Measurements from ENCODE around the gene ERGIC2. TPM values are rescaled to one million over a fixed set of nuclear protein-coding genes. Genes with fewer than 3 reads are reported as not detected.

The ERGIC2 gene
- total and polyA plus RNA-seq, 10 of the 15 experiments (the other 5 are each of a cell fraction or from before 2014, with no cell fraction given), result 26.1 to 181 (median 83.9) TPM

- TF ChIP-seq, protein P1, sequence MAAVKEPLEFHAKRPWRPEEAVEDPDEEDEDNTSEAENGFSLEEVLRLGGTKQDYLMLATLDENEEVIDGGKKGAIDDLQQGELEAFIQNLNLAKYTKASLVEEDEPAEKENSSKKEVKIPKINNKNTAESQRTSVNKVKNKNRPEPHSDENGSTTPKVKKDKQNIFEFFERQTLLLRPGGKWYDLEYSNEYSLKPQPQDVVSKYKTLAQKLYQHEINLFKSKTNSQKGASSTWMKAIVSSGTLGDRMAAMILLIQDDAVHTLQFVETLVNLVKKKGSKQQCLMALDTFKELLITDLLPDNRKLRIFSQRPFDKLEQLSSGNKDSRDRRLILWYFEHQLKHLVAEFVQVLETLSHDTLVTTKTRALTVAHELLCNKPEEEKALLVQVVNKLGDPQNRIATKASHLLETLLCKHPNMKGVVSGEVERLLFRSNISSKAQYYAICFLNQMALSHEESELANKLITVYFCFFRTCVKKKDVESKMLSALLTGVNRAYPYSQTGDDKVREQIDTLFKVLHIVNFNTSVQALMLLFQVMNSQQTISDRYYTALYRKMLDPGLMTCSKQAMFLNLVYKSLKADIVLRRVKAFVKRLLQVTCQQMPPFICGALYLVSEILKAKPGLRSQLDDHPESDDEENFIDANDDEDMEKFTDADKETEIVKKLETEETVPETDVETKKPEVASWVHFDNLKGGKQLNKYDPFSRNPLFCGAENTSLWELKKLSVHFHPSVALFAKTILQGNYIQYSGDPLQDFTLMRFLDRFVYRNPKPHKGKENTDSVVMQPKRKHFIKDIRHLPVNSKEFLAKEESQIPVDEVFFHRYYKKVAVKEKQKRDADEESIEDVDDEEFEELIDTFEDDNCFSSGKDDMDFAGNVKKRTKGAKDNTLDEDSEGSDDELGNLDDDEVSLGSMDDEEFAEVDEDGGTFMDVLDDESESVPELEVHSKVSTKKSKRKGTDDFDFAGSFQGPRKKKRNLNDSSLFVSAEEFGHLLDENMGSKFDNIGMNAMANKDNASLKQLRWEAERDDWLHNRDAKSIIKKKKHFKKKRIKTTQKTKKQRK (IDR thresholded peaks at IDR 0.05; ENCODE audit: low read depth, low read length), result no peak
- TF ChIP-seq GABPA (IDR thresholded peaks at IDR 0.05; ENCODE audit: low read depth) (0 out of 2 replicates have a peak, but pooled peaks have one; percentile 15), CTCF (IDR thresholded peaks at IDR 0.05 in 2 of 3, conservative IDR thresholded peaks at IDR 0.05 in 1 of 3; ENCODE audit: control insufficient read depth in 2 of 3, extremely low read depth in 1 of 3, insufficient read depth in 1 of 3, low read depth in 3 of 3, low read length in 3 of 3) (no peak), SMC3 (IDR thresholded peaks at IDR 0.05; ENCODE audit: borderline replicate concordance, low read length) (no peak), ZBED1 (IDR thresholded peaks at IDR 0.05; ENCODE audit: borderline replicate concordance) (peak; percentile 89), ZNF384 (IDR thresholded peaks at IDR 0.05; ENCODE audit: borderline replicate concordance, low read depth, low read length) (no peak), STAT3 (IDR thresholded peaks at IDR 0.05; ENCODE audit: low read depth, low read length) (no peak)
- TF ChIP-seq, protein P2, sequence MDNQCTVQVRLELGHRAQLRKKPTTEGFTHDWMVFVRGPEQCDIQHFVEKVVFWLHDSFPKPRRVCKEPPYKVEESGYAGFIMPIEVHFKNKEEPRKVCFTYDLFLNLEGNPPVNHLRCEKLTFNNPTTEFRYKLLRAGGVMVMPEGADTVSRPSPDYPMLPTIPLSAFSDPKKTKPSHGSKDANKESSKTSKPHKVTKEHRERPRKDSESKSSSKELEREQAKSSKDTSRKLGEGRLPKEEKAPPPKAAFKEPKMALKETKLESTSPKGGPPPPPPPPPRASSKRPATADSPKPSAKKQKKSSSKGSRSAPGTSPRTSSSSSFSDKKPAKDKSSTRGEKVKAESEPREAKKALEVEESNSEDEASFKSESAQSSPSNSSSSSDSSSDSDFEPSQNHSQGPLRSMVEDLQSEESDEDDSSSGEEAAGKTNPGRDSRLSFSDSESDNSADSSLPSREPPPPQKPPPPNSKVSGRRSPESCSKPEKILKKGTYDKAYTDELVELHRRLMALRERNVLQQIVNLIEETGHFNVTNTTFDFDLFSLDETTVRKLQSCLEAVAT (IDR thresholded peaks at IDR 0.05), result no peak
- TF ChIP-seq, protein P3, sequence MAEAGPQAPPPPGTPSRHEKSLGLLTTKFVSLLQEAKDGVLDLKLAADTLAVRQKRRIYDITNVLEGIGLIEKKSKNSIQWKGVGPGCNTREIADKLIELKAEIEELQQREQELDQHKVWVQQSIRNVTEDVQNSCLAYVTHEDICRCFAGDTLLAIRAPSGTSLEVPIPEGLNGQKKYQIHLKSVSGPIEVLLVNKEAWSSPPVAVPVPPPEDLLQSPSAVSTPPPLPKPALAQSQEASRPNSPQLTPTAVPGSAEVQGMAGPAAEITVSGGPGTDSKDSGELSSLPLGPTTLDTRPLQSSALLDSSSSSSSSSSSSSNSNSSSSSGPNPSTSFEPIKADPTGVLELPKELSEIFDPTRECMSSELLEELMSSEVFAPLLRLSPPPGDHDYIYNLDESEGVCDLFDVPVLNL (IDR thresholded peaks at IDR 0.05; ENCODE audit: low read depth, low read length), result 0 out of 2 replicates have a peak, but pooled peaks have one; percentile 62
- TF ChIP-seq, protein P4, sequence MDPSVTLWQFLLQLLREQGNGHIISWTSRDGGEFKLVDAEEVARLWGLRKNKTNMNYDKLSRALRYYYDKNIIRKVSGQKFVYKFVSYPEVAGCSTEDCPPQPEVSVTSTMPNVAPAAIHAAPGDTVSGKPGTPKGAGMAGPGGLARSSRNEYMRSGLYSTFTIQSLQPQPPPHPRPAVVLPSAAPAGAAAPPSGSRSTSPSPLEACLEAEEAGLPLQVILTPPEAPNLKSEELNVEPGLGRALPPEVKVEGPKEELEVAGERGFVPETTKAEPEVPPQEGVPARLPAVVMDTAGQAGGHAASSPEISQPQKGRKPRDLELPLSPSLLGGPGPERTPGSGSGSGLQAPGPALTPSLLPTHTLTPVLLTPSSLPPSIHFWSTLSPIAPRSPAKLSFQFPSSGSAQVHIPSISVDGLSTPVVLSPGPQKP (IDR thresholded peaks at IDR 0.05; ENCODE audit: low read depth, low read length), result no peak
Measured at GRCh38 chr12:29380536-29381523, at the start of gene ERGIC2 (continued).

All from GM12878 (cell line).